GM06990 (cell line): ENCODE data around the gene ZC3H11A.

Source experiments
- DNase-seq: peaks from one replicate; pipeline ENCODE4 v3.0.0-alpha.2; 2011; ENCODE audit not compliant: insufficient read length; ENCODE audit errors: extremely low read depth
- H3K27me3 ChIP-seq: replicated peaks from 2 replicates; pipeline ENCODE4 v1.6.0; 2011; ENCODE audit warnings: low read length; ENCODE audit not compliant: control insufficient read depth, insufficient read depth
- H3K36me3 ChIP-seq: 2 replicates; pipeline ENCODE4 v1.5.1; 2011; ENCODE audit warnings: low read length; ENCODE audit not compliant: control insufficient read depth, insufficient read depth
- H3K4me3 ChIP-seq: replicated peaks from 2 replicates; pipeline ENCODE4 v1.5.1; 2011; ENCODE audit warnings: low read depth, mild to moderate bottlenecking, control low read depth, low read length
- CTCF ChIP-seq: IDR thresholded peaks from 2 replicates; pipeline ENCODE4 v1.5.1; 2011; ENCODE audit warnings: low read length, control low read depth, mild to moderate bottlenecking, inconsistent platforms; ENCODE audit not compliant: insufficient read depth, poor library complexity, severe bottlenecking

ZC3H11A gene

GRCh38 chr1:203769505-203770343 is 25.7 kb upstream of the ZC3H11A start:
- no peak for DNase-seq
- TF ChIP-seq CTCF: no peak
- H3K36me3 ChIP-seq: peaks cover 18% of the 10 kb centered on the region

GRCh38 chr1:203771901-203772301 is 23.5 kb upstream of the ZC3H11A start:
- no peak for TF ChIP-seq CTCF
- Histone ChIP-seq H3K4me3 (no peak overlapping the region), H3K36me3 (peaks cover 20% of the 10 kb centered on the region), H3K27me3 (no peaks in the 10 kb centered on the region)
- no peak for DNase-seq

More at GRCh38 chr1:203769505-203770343, 25.7 kb upstream of the ZC3H11A start:
- Histone ChIP-seq H3K27me3 (no peaks in the 10 kb centered on the region), H3K4me3 (no peak overlapping the region)

GRCh38 chr1:203772836-203773235 is 22.6 kb upstream of the ZC3H11A start:
- DNase-seq: no peak
- no peak overlapping the region for H3K4me3 ChIP-seq
- TF ChIP-seq CTCF: no peak
- H3K36me3 ChIP-seq: peaks cover 20% of the 10 kb centered on the region
- H3K27me3 ChIP-seq: no peaks in the 10 kb centered on the region

- TF ChIP-seq CTCF: peak; percentile 11
- Histone ChIP-seq H3K36me3 (peaks cover 12% of the 10 kb centered on the region), H3K4me3 (no peak overlapping the region), H3K27me3 (no peaks in the 10 kb centered on the region)
- DNase-seq: no peak
Observed at GRCh38 chr1:203776636-203777035, 18.8 kb upstream of the ZC3H11A start.

GRCh38 chr1:203777596-203777995 is 17.8 kb upstream of the ZC3H11A start:
- no peaks in the 10 kb centered on the region for H3K27me3 ChIP-seq
- no peak for DNase-seq
- no peak overlapping the region for H3K4me3 ChIP-seq
- H3K36me3 ChIP-seq: peaks cover 6% of the 10 kb centered on the region
- no peak for TF ChIP-seq CTCF
